ENCODE results near the gene PRDM16. TPM values are rescaled to one million over a fixed set of nuclear protein-coding genes. Genes with fewer than 3 reads are reported as not detected.

Gene PRDM16
- total and polyA plus RNA-seq, 2 of the 13 experiments (the other 11 are each of a cell fraction or from before 2014, with no cell fraction given) = 0.15 to 0.81 TPM

- TF ChIP-seq MAFK (conservative IDR thresholded peaks at IDR 0.05 in 1 of 2, IDR thresholded peaks at IDR 0.05 in 1 of 2; ENCODE audit: low read length in 2 of 2) (no peak), ZNF407 (CRISPR knock-in tag; IDR thresholded peaks at IDR 0.05; ENCODE audit: not compliant biosample characterization) (no peak), HES4 (CRISPR knock-in tag; IDR thresholded peaks at IDR 0.05; ENCODE audit: borderline replicate concordance) (no peak), POLR2AphosphoS5 (IDR thresholded peaks at IDR 0.05; ENCODE audit: low read depth, low read length) (no peak), ZNF672 (CRISPR knock-in tag; IDR thresholded peaks at IDR 0.05) (no peak), ZNF275 (CRISPR knock-in tag; IDR thresholded peaks at IDR 0.05; ENCODE audit: borderline replicate concordance) (no peak), THAP8 (CRISPR knock-in tag; IDR thresholded peaks at IDR 0.05; ENCODE audit: borderline replicate concordance) (no peak), TCF7L2 (IDR thresholded peaks at IDR 0.05; ENCODE audit: low read depth, low read length) (no peak), YEATS4 (CRISPR knock-in tag; IDR thresholded peaks at IDR 0.05; ENCODE audit: borderline replicate concordance) (peak; percentile 42; the same call in 1 of the 2 replicates), SRSF9 (IDR thresholded peaks at IDR 0.05; ENCODE audit: borderline replicate concordance, insufficient read depth, low read depth, low read length, poor library complexity, severe bottlenecking) (no peak), ZNF331 (CRISPR knock-in tag; IDR thresholded peaks at IDR 0.05) (no peak), KDM5B (CRISPR knock-in tag; IDR thresholded peaks at IDR 0.05; ENCODE audit: borderline replicate concordance) (no peak), ZNF160 (CRISPR knock-in tag; IDR thresholded peaks at IDR 0.05) (no peak), ZNF12 (CRISPR knock-in tag; IDR thresholded peaks at IDR 0.05) (no peak)
- TF ChIP-seq, protein P1, sequence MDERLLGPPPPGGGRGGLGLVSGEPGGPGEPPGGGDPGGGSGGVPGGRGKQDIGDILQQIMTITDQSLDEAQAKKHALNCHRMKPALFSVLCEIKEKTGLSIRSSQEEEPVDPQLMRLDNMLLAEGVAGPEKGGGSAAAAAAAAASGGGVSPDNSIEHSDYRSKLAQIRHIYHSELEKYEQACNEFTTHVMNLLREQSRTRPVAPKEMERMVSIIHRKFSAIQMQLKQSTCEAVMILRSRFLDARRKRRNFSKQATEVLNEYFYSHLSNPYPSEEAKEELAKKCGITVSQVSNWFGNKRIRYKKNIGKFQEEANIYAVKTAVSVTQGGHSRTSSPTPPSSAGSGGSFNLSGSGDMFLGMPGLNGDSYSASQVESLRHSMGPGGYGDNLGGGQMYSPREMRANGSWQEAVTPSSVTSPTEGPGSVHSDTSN (CRISPR knock-in tag; IDR thresholded peaks at IDR 0.05) = no peak
These were observed 180.9 kb downstream of the PRDM16 start (continued) for GRCh38 chr1:3249631-3250501.
